CD4-positive, alpha-beta T cell treated with Interleukin-6 at 100 ng/mL for 8 hours (primary cell): ENCODE data around the gene POLR1G.
"Not testable (repeated sequence)": the region's sequence is repeated elsewhere in the genome, so short reads cannot be mapped to it uniquely, and the experiment has no call there.

Experiments
- DNase-seq: peaks from one replicate; pipeline ENCODE4 v3.0.0-alpha.2; 2020; ENCODE audit warnings: mixed read lengths, low spot score

The POLR1G gene

GRCh38 chr19:45420356-45420755 lies 13.9 kb downstream of the POLR1G start:
- DNase-seq: no peak

- DNase-seq: no peak
Observed at GRCh38 chr19:45420871-45421270, 14.4 kb downstream of the POLR1G start.

GRCh38 chr19:45421947-45422498 lies 15.6 kb downstream of the POLR1G start:
- DNase-seq: no peak

- DNase-seq: peak; percentile 84
Observed at GRCh38 chr19:45423033-45423588, 16.7 kb downstream of the POLR1G start.

GRCh38 chr19:45423589-45424190 lies 17.2 kb downstream of the POLR1G start, which contains the start of gene ERCC1:
Gene ERCC1 (minus strand): TSS chr19:45423917. CDS start chr19:45423374, 543 bp downstream.
- DNase-seq: no peak

GRCh38 chr19:45424191-45425058 lies 18.0 kb downstream of the POLR1G start:
- DNase-seq: peak; percentile 24

- no peak for DNase-seq
Observed at GRCh38 chr19:45428384-45429231, 22.2 kb downstream of the POLR1G start.

GRCh38 chr19:45429896-45430295 lies 23.5 kb downstream of the POLR1G start:
- not testable (repeated sequence) for DNase-seq

- not testable (repeated sequence) for DNase-seq
Observed at GRCh38 chr19:45431008-45431407, 24.6 kb downstream of the POLR1G start.

- DNase-seq: not testable (repeated sequence)
Observed at GRCh38 chr19:45432543-45432942, 26.1 kb downstream of the POLR1G start.

GRCh38 chr19:45437328-45437727 lies 30.9 kb downstream of the POLR1G start:
- no peak for DNase-seq

GRCh38 chr19:45439190-45439568 lies 32.7 kb downstream of the POLR1G start:
- DNase-seq: no peak

GRCh38 chr19:45439569-45440258 lies 33.3 kb downstream of the POLR1G start:
- DNase-seq: peak; percentile 77

- no peak for DNase-seq
Observed at GRCh38 chr19:45440259-45440638, 33.8 kb downstream of the POLR1G start.

GRCh38 chr19:45440873-45441654 lies 34.6 kb downstream of the POLR1G start:
- no peak for DNase-seq

- DNase-seq: no peak
Observed at GRCh38 chr19:45442408-45442777, 35.9 kb downstream of the POLR1G start.

- peak; percentile 38 for DNase-seq
Observed at GRCh38 chr19:45442778-45443461, 36.5 kb downstream of the POLR1G start.

- peak; percentile 31 for DNase-seq
Observed at GRCh38 chr19:45443462-45444317, 37.2 kb downstream of the POLR1G start.
